ENCODE measurements around the gene SAP130.

DNA sequence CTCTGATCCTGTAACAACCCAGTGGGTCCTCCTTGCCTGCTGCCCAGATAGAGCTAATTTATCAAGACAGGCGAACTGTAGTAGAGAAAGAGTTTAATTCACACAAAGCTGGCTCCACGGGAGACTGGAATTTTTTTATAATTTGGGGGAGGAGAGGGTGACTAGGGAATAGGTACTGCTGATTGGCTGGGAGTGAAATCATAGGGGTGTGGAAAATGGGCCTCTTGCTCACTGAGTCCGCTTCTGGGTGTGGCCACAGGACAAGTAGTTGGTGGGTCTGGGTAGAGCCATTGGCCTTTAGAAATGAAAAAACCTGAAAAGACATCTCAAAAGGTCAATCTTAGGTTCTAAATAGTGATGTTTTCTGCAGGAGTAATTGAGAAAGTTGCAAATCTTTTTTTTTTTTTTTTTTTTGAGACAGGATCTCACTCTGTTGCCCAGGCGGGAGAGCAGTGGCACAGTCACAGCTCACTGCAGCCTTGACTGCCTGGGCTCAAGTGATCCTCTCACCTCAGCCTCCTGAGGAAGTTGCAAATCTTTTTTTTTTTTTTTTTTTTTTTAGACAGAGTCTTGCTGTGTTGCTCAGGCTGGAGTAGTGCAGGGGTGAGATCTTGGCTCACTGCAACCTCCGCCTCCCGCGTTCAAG is 48.7 kb upstream of the SAP130 start:
- TF ChIP-seq, protein P1, sequence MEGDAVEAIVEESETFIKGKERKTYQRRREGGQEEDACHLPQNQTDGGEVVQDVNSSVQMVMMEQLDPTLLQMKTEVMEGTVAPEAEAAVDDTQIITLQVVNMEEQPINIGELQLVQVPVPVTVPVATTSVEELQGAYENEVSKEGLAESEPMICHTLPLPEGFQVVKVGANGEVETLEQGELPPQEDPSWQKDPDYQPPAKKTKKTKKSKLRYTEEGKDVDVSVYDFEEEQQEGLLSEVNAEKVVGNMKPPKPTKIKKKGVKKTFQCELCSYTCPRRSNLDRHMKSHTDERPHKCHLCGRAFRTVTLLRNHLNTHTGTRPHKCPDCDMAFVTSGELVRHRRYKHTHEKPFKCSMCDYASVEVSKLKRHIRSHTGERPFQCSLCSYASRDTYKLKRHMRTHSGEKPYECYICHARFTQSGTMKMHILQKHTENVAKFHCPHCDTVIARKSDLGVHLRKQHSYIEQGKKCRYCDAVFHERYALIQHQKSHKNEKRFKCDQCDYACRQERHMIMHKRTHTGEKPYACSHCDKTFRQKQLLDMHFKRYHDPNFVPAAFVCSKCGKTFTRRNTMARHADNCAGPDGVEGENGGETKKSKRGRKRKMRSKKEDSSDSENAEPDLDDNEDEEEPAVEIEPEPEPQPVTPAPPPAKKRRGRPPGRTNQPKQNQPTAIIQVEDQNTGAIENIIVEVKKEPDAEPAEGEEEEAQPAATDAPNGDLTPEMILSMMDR (IDR thresholded peaks at IDR 0.05): no peak
- TF ChIP-seq POLR2AphosphoS5 (IDR thresholded peaks at IDR 0.05; ENCODE audit: insufficient read depth in 1 of 2, low read depth in 1 of 2): no peak
